HFF-Myc (cell line): ENCODE results near the gene HYCC2.
A peak's percentile ranks its signal among the peaks of the same experiment; 100 is the strongest.
"Not testable (repeated sequence)": the region's sequence is repeated elsewhere in the genome, so short reads cannot be mapped to it uniquely, and the experiment has no call there.

Experiments used
- DNase-seq: peaks from one replicate; pipeline ENCODE4 v3.0.0-alpha.2; 2011; ENCODE audit warnings: low read depth; ENCODE audit errors: extremely low read depth
- H3K4me3 ChIP-seq: replicated peaks from 2 replicates; pipeline ENCODE4 v1.5.1; 2011; ENCODE audit warnings: low read depth, mild to moderate bottlenecking, control low read depth, low read length
- CTCF ChIP-seq: IDR thresholded peaks from 2 replicates; pipeline ENCODE4 v1.5.1; 2012; ENCODE audit warnings: mild to moderate bottlenecking, low read depth, low read length, control low read depth; ENCODE audit errors: missing control alignments

The HYCC2 gene

DNA sequence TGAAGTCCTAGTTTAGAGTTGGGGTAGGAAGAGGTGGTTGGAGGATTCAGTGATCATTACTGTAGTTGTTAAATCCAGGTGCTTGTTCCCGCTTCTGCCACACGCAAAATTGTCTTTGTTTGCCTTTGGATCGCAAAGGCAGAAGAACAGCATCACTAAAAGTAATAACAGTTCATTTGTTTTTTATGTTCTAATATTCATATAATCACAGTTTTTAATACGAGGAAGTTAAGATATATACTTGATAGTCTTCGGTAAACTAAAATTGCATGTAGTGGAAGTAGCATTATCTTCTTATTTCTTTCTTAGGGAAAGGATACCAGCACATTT lies 695 bp upstream of the HYCC2 start:
- no peak for DNase-seq
- TF ChIP-seq CTCF, result no peak
- H3K4me3 ChIP-seq, result peak overlapping the region; percentile 54

DNA sequence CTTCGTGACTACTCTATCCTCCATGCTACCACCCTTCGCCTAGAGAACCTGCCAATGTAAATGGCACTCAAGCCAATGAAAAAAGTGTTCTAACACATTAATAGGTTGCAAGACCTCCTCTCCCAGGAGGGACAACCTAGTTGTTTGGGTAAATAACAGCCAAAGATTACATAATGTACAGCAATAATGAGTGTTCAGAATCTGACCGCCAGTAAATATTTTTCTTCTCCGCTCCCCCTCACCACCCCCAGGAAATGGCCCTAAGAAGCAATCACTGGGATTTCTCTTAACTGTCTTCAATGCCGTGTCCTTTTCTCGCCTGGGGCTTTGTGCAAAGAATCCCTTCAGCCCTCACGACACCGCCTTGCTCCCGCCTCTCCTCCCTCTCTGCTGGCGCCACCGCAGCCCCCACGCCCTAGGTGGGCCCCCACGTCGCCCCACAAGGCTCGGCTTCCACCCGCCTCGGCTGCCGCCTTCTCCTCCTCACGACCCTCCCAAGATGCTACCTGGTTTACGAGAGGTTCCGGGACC lies 458 bp downstream of the HYCC2 start:
- DNase-seq, result no peak
- TF ChIP-seq CTCF, result no peak
- H3K4me3 ChIP-seq, result peak overlapping the region; percentile 54

GRCh38 chr2:201064797-201065329 lies 6.6 kb downstream of the HYCC2 start:
- no peak for TF ChIP-seq CTCF
- no peak for DNase-seq
- no peak overlapping the region for H3K4me3 ChIP-seq

- DNase-seq, H3K4me3 ChIP-seq: not testable (repeated sequence)
Measured at GRCh38 chr2:201063516-201063915, 8.0 kb downstream of the HYCC2 start.

- no peak overlapping the region for H3K4me3 ChIP-seq
- no peak for TF ChIP-seq CTCF
- DNase-seq, result no peak
Measured at GRCh38 chr2:201059961-201060755, 11.3 kb downstream of the HYCC2 start.

GRCh38 chr2:201058914-201059313 lies 12.6 kb downstream of the HYCC2 start:
- TF ChIP-seq CTCF, result no peak
- no peak overlapping the region for H3K4me3 ChIP-seq
- no peak for DNase-seq

GRCh38 chr2:201057715-201058248 lies 13.7 kb downstream of the HYCC2 start:
- TF ChIP-seq CTCF, result no peak
- no peak for DNase-seq

More at GRCh38 chr2:201057715-201058248, 13.7 kb downstream of the HYCC2 start:
- H3K4me3 ChIP-seq, result no peak overlapping the region
